DND-41 (cell line): ENCODE results near the gene SHOC2.

Source experiments
- CTCF ChIP-seq: IDR thresholded peaks from 2 replicates; pipeline ENCODE4 v1.5.1; 2012; ENCODE audit warnings: borderline replicate concordance, low read length, moderate library complexity, mild to moderate bottlenecking; ENCODE audit not compliant: poor library complexity, severe bottlenecking; ENCODE audit errors: extremely low read depth
- EZH2 ChIP-seq: IDR thresholded peaks from 3 replicates; pipeline ENCODE4 v1.6.1; 2012; ENCODE audit warnings: borderline replicate concordance, low read depth, mild to moderate bottlenecking, moderate library complexity, low read length, inconsistent platforms; ENCODE audit not compliant: severe bottlenecking

DNA sequence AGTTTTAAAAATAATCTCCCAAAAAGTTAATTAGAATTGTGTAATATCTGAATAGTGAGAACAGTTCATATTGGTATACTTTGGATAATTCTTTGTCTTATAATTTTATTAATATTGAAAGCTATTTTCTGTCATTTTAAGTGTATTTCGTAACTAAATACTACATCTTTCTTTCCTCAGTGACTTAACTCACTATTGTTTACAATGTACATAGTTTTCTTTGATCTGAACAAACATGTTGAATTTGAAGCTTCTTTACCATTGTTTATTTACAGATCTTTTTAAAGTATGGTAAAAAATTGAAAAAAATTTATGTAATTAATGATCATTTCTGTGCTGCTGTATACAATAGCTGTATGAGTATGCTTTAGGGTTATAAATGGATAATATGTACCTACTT, 42.6 kb upstream of the SHOC2 start:
- TF ChIP-seq CTCF (no peak), EZH2 (no peak)
